GM21737 (cell line): ENCODE data around the gene SLC39A3.

Experiments
- ATAC-seq: cut with Tn5 transposase; IDR thresholded peaks from one replicate; pipeline ENCODE4 v1.9.1; 2021; ENCODE audit warnings: mild to moderate bottlenecking, moderate library complexity; ENCODE audit not compliant: unreplicated experiment

Gene SLC39A3

DNA sequence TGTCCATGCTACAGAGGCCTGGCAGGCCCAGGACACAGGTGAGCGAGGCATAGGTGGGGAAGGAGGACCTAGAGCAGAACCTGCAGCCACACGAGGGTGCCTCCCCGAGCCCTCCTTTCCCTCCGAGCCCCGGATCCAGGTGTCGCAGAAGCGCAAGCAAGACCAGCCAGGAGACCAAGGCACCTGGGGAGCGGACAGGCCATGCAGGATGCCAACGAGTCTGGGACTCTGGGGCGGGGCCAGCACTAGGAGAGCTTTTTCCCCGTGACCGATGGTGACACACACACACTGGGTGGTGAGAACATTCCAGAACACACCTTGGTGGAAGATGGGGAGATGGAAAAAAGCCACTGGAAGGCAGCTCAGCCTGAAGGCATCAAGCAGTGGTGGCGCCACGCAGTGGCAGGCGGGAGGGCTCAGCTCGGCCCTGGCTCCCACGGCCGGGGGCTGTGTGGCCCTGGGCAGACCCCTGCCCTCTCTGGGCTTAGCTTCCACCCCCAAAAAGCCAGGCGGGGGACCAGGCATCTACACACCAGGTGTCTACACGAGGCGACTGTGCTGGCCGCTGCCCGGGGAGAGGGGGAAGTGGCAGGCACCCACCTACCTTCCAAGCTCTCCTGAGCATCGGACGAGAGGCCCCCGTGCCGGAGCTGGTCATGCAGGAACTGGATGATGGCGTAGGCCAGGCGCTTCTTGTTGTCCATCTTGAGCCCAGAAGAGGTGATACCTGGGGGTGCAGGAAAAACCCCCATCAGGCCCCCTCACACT is 28.7 kb upstream of the SLC39A3 start:
- ATAC-seq, result no peak

DNA sequence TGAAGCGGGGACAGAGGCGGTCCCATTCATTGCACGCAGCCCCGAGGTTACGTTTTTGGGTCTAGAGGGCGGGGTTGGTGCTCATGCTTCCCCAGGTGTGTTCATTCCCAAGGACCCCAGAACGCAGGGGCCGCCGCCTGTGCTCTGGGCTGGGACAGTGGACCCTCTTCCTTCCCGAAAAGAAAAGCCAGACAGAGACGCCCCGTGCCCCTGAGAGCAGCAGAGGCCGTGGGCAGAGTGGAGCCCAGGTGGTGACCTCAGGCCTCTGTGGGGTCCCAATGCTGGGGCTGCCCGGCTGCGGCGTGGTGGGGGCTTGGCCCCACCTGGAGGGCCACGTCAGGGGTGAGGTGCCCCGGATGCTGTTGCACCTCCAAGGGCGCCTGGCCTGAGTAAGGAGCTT is 27.9 kb upstream of the SLC39A3 start:
- ATAC-seq, result no peak

GRCh38 chr19:2766594-2767372 is 27.0 kb upstream of the SLC39A3 start:
- ATAC-seq, result no peak

DNA sequence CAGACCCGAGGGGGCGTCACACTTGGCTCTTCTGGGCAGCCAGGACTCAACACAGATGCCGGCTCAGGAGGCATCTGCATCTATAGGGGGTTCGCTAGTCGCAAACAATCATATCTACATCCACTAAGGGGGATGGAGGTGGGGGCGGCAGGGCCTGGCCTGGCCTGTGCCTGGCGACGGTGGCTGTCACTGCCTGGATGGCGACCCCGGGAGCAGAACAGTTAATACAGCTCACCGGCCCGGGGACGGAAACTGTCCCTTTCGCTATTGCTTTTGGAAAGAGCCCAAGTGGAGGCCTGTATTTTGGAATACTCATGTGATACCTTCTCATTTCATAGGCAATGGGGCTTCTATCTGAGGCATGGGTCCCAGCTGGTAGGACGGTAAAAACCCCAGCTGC is 25.6 kb upstream of the SLC39A3 start:
- no peak for ATAC-seq

DNA sequence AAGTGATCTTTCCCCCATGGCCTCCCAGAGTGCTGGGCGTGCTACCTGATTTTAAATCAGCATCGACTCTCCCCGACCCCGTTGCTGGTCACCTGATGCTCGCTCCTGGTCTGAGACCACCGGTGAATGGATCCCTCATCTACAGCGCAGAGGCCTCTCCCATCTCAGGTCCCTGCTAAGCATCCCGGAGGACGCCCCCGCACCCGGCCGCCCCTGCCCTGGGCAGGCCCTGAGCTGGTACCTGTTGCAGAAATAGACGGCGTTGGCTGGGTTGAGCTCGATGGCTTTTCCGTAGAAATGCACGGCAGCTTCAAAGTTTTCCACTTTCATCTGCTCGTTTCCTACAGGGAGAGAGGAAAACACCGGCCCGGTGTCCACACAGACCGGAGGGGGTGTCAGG is 25.1 kb upstream of the SLC39A3 start:
- ATAC-seq, result no peak

- ATAC-seq, result no peak
These were observed 23.9 kb upstream of the SLC39A3 start for GRCh38 chr19:2763687-2764086.

DNA sequence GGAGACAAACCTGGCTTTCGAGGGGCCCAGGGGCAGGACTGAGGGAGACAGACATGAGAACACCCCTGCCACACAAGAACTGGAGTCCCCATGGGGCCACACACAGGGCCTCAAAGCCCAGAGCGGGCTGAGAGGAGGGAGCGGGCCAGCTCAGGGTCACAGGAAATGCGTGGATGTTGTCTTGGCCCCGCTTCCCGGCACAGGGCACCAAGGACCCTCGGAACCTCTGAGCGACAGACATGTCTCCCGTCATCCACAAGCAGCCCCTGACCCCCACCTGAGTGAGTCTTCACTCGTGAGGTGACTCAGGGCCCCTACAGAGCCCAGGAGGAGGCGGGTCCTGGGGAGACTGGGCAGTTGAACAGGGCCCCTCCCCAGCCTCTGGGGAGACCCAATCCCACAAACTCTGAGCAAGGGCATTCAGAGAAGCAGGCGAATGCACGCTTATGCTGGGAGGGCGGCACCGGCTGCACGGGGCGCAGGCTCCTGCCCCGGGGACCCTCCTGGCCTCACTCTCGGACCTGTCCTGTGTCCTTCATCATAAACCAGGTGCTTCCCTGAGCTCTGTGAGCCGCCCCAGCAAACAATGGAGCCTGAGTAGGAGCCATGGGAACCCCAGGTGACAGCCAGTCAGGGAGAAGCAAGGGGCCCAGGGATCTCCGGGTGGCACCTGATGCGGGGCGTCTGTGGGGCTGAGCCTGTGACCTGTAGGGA is 23.1 kb upstream of the SLC39A3 start:
- ATAC-seq, result no peak

GRCh38 chr19:2761876-2762782 is 22.3 kb upstream of the SLC39A3 start:
- ATAC-seq, result no peak

GRCh38 chr19:2761309-2761677 is 21.5 kb upstream of the SLC39A3 start:
- ATAC-seq, result no peak

DNA sequence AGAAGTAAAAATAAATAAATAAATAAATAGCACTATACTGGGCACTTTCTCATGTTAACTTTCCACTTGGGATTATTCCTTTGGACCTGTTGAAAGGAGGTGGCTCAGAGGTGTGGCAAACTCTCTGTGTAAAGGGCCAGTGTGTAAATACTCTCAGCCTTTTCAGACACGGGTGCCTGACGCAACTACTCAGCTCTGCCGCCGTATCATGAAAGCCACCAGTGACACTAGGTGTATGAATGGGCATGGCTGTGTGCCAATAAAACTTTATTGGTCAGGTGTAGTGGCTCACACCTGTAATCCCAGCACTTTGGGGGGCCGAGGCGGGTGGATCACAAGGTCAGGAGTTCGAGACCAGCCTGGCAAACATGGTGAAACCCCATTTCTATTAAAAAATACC is 20.1 kb upstream of the SLC39A3 start:
- ATAC-seq, result no peak

DNA sequence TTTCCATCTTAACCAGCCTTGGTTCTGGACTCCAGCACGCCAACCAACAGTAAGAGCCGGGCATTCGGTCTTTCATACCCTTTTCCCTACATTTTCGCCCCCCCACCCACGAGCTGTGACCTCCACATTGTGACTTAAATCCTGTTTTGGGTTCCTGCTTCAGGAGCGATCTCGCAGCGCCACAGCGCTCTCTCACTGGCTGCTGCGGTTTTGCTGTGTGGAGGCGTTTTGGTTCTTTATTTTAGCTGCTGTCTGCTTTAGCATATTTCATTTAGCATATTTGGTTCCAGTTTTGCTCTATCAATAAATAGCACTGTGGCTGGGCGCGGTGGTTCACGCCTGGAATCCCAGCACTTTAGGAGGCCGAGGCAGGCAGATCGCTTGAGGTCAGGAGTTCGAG is 19.5 kb upstream of the SLC39A3 start:
- ATAC-seq, result no peak

DNA sequence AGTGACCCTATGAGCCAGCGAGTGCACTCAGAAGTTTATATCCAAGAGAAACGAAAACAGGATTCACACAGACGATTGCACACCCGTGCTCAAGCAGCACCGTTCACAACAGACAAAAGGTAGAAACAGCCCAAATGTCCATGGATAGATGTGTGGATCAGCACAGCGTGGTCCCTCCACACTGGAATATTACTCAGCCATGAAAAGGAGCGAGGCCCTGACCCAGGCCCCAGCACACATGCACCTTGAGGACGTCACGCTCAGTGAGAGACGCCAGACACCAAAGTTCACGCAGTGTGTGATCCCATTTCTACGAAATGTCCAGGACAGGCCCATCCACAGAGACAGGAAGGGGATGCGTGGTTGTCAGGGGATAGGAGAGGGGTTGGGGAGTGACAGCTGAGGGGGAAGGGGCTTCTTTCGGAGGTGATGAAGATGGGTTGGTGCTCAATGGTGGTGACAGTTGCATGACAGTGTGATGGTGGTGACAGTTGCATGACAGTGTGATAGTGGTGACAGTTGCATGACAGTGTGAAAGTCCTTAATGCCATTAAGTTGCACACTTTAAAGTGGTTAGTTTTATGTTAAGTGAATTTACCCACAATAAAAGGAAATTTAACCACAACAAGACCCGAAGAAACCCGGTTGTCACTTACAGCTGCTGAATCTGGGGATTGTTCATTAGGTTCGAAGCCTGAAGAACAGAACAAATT is 18.9 kb upstream of the SLC39A3 start:
- ATAC-seq, result no peak

DNA sequence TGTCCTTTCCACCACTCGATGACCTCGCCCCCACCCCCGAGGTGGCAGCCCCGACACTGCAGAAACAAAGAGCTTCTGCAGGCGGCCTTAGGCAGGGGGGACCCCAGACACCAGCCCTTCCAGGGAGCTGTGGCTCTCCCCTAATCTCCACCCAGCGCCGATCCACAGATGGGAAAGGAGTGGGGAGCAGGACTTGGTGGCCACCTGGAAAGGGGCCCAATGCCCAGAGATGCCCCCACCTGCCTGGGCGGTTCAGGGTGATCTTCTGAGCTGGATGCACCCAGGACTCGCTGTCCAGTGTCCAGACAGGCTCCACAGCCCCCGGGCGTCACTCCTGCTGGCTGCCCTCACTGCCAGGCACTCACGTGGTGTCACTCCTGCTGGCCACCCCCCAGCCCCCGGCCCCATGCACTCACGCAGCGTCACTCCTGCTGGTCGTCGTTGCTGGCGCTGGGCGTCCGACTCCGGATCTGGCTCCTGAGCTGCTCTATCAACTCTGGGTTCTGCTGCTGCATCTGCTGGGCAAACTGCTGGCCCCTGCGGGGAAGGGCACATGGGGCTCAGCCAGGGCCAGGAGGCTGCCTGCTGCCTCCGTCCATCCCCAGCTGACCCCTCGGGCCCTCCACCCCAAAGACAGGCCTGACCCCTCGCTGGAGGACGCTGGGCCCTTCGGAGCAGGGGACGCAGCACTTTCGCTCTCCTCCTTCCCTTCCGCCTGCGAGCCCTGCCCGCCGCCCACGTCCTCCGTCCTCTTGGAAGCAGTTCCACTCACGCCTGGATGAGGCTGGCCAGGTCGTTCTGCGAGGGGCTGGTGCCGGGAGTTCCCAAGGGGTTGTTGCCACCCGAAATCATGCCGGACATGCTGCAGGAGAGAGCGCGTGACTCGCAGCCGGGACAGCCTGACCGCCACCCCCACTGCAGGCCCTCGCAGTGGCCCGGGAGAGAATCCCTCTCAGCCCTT is 17.4 kb upstream of the SLC39A3 start:
- ATAC-seq, result no peak

- ATAC-seq, result no peak
These were observed 16.7 kb upstream of the SLC39A3 start for GRCh38 chr19:2756477-2756876.

- ATAC-seq, result no peak
These were observed 16.0 kb upstream of the SLC39A3 start for GRCh38 chr19:2755811-2756210.

DNA sequence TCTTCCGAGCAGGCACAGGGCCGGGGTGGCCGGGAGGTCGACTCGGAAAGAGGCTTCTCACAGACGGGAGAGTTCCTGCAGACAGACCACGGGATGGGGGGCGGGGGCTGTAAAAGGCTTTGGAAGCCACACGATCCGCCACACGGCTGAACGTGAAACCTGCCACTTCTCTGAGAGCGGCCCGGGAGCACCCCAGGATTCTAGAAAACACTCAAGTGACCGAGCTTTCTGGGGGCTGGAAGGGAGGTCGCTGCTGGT is 15.6 kb upstream of the SLC39A3 start:
- no peak for ATAC-seq

- ATAC-seq, result no peak
These were observed 15.0 kb upstream of the SLC39A3 start for GRCh38 chr19:2754659-2755447.

GRCh38 chr19:2751438-2751830 is 11.6 kb upstream of the SLC39A3 start:
- no peak for ATAC-seq
